Loucy (cell line): ENCODE results near the gene AGPAT2.

Experiments used
- H2AFZ ChIP-seq: fragments of 200-600 bp; sonication (generic); 2 replicates; pipeline ENCODE4 v1.6.0; 2016; ENCODE audit warnings: antibody characterized with exemption, mild to moderate bottlenecking, low read length, moderate library complexity
- H3F3A ChIP-seq: fragments of 200-600 bp; 2 replicates; pipeline ENCODE4 v1.6.0; 2016; ENCODE audit warnings: antibody characterized with exemption, low read depth, mild to moderate bottlenecking
- H3K27me3 ChIP-seq: fragments of 200-600 bp; sonication (generic); 2 replicates; pipeline ENCODE4 v1.6.1; 2014; ENCODE audit warnings: low read length, mild to moderate bottlenecking; ENCODE audit not compliant: insufficient read depth, poor library complexity, severe bottlenecking
- H3K36me3 ChIP-seq: fragments of 200-600 bp; sonication (generic); 2 replicates; pipeline ENCODE4 v1.6.1; 2016; ENCODE audit warnings: low read length; ENCODE audit not compliant: insufficient read depth
- H3K4me1 ChIP-seq: fragments of 200-600 bp; sonication (generic); 2 replicates; pipeline ENCODE4 v1.5.1; 2014; ENCODE audit warnings: low read length, mild to moderate bottlenecking; ENCODE audit not compliant: insufficient read depth, poor library complexity, severe bottlenecking
- H3K4me2 ChIP-seq: fragments of 200-600 bp; sonication (generic); 2 replicates; pipeline ENCODE4 v1.6.0; 2014; ENCODE audit warnings: antibody characterized with exemption, low read length, low read depth, mild to moderate bottlenecking; ENCODE audit not compliant: poor library complexity, severe bottlenecking
- H3K4me3 ChIP-seq: fragments of 200-600 bp; sonication (generic); 2 replicates; pipeline ENCODE4 v1.5.1; 2014; ENCODE audit warnings: low read length, mild to moderate bottlenecking, mixed read lengths; ENCODE audit not compliant: poor library complexity, severe bottlenecking
- H3K79me2 ChIP-seq: fragments of 200-600 bp; sonication (generic); 2 replicates; pipeline ENCODE4 v1.6.1; 2014; ENCODE audit warnings: low read length; ENCODE audit not compliant: insufficient read depth
- H3K9ac ChIP-seq: fragments of 200-600 bp; sonication (generic); 2 replicates; pipeline ENCODE4 v1.6.0; 2014; ENCODE audit warnings: mild to moderate bottlenecking, low read depth, low read length, moderate library complexity; ENCODE audit not compliant: poor library complexity, severe bottlenecking
- H3K9me2 ChIP-seq: fragments of 200-600 bp; sonication (generic); replicated peaks from 2 replicates; pipeline ENCODE4 v1.6.1; 2016; ENCODE audit warnings: low read depth, low read length, mixed read lengths
- H3K9me3 ChIP-seq: fragments of 200-600 bp; sonication (generic); 2 replicates; pipeline ENCODE4 v1.6.1; 2014; ENCODE audit warnings: mild to moderate bottlenecking, antibody characterized with exemption, low read length, low read depth; ENCODE audit not compliant: insufficient read depth
- H4K20me1 ChIP-seq: fragments of 200-600 bp; sonication (generic); 2 replicates; pipeline ENCODE4 v1.6.0; 2014; ENCODE audit warnings: antibody characterized with exemption, low read length, mild to moderate bottlenecking; ENCODE audit not compliant: insufficient read depth, poor library complexity, severe bottlenecking
- EZH2phosphoT487 ChIP-seq: fragments of 200-600 bp; IDR thresholded peaks from 2 replicates; pipeline ENCODE4 v1.6.1; 2018; ENCODE audit warnings: antibody characterized with exemption, mild to moderate bottlenecking, moderate library complexity, borderline replicate concordance
- TF ChIP-seq, protein P1 (sequence below): fragments of 200-600 bp; sonication (generic); conservative IDR thresholded peaks from 2 replicates; pipeline ENCODE4 v1.5.1; 2014; ENCODE audit warnings: mild to moderate bottlenecking, antibody characterized with exemption, low read length

AGPAT2 gene

GRCh38 chr9:136709454-136710109 lies 22.3 kb upstream of the AGPAT2 start:
- Histone ChIP-seq H3K79me2 (no peaks in the 10 kb centered on the region), H3K9ac (no peak overlapping the region), H3K9me3 (no peaks in the 10 kb centered on the region), H3K4me2 (no peak overlapping the region), H3K9me2 (no peaks in the 10 kb centered on the region), H3K36me3 (no peaks in the 10 kb centered on the region), H3K27me3 (no peaks in the 10 kb centered on the region), H3K4me1 (no peaks in the 10 kb centered on the region), H2AFZ (no peak overlapping the region), H3F3A (no peaks in the 10 kb centered on the region), H3K4me3 (no peak overlapping the region), H4K20me1 (no peaks in the 10 kb centered on the region)
- no peak for TF ChIP-seq EZH2phosphoT487
- TF ChIP-seq, protein P1, sequence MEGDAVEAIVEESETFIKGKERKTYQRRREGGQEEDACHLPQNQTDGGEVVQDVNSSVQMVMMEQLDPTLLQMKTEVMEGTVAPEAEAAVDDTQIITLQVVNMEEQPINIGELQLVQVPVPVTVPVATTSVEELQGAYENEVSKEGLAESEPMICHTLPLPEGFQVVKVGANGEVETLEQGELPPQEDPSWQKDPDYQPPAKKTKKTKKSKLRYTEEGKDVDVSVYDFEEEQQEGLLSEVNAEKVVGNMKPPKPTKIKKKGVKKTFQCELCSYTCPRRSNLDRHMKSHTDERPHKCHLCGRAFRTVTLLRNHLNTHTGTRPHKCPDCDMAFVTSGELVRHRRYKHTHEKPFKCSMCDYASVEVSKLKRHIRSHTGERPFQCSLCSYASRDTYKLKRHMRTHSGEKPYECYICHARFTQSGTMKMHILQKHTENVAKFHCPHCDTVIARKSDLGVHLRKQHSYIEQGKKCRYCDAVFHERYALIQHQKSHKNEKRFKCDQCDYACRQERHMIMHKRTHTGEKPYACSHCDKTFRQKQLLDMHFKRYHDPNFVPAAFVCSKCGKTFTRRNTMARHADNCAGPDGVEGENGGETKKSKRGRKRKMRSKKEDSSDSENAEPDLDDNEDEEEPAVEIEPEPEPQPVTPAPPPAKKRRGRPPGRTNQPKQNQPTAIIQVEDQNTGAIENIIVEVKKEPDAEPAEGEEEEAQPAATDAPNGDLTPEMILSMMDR, result no peak

GRCh38 chr9:136707849-136708517 lies 20.7 kb upstream of the AGPAT2 start:
- Histone ChIP-seq H3K9me2 (no peaks in the 10 kb centered on the region), H3K4me2 (no peak overlapping the region), H3K36me3 (no peaks in the 10 kb centered on the region), H3K9me3 (no peaks in the 10 kb centered on the region), H3F3A (no peaks in the 10 kb centered on the region), H3K9ac (no peak overlapping the region), H2AFZ (no peak overlapping the region), H3K79me2 (no peaks in the 10 kb centered on the region), H3K4me3 (no peak overlapping the region), H3K27me3 (no peaks in the 10 kb centered on the region), H3K4me1 (no peaks in the 10 kb centered on the region), H4K20me1 (no peaks in the 10 kb centered on the region)
- TF ChIP-seq EZH2phosphoT487, result no peak
- TF ChIP-seq, protein P1, result no peak

GRCh38 chr9:136707011-136707410 lies 19.8 kb upstream of the AGPAT2 start:
- no peaks in the 10 kb centered on the region for H4K20me1 ChIP-seq
- H3K9me3 ChIP-seq, result no peaks in the 10 kb centered on the region
- no peaks in the 10 kb centered on the region for H3K4me1 ChIP-seq
- no peaks in the 10 kb centered on the region for H3F3A ChIP-seq
- no peak overlapping the region for H2AFZ ChIP-seq
- TF ChIP-seq, protein P1, result no peak
- TF ChIP-seq EZH2phosphoT487, result no peak
- H3K79me2 ChIP-seq, result no peaks in the 10 kb centered on the region
- no peaks in the 10 kb centered on the region for H3K36me3 ChIP-seq
- H3K4me2 ChIP-seq, result no peak overlapping the region
- H3K9me2 ChIP-seq, result no peaks in the 10 kb centered on the region
- H3K4me3 ChIP-seq, result no peak overlapping the region
- no peak overlapping the region for H3K9ac ChIP-seq
- no peaks in the 10 kb centered on the region for H3K27me3 ChIP-seq
